ENCODE data around the gene SLC10A1. TPM values are rescaled to one million over a fixed set of nuclear protein-coding genes. Genes with fewer than 3 reads are reported as not detected.

Gene SLC10A1
- total and polyA plus RNA-seq, 2 donors (not counting 1 experiment from before 2014, with no cell fraction given): not detected

GRCh38 chr14:69780092-69780491, 16.9 kb downstream of the SLC10A1 start:
- Histone ChIP-seq H3K4me3 (ENCODE audit: control extremely low read depth in 1 of 5, extremely low read depth in 1 of 5, insufficient read depth in 1 of 5, low read depth in 2 of 5, low read length in 4 of 5) (no peak overlapping the region), H3K9ac (ENCODE audit: low read length) (no peak overlapping the region), H3K4me2 (replicated peaks; ENCODE audit: low read depth, low read length, poor library complexity, severe bottlenecking) (no peak overlapping the region), H3K27ac (ENCODE audit: low read length in 2 of 2) (no peak overlapping the region), H3K9me3 (ENCODE audit: control extremely low read depth in 1 of 3, control insufficient read depth in 2 of 3, insufficient read depth in 1 of 3, low read length in 2 of 3) (no peaks in the 10 kb centered on the region), H4K20me1 (ENCODE audit: control insufficient read depth, insufficient read depth, low read length, poor library complexity, severe bottlenecking) (peaks cover 17% of the 10 kb centered on the region), H3K27me3 (replicated peaks in 1 of 4; ENCODE audit: control extremely low read depth in 1 of 4, control insufficient read depth in 3 of 4, insufficient read depth in 4 of 4, low read length in 3 of 4) (no peaks in the 10 kb centered on the region), H3K36me3 (replicated peaks in 1 of 2; ENCODE audit: control extremely low read depth in 1 of 2, control insufficient read depth in 1 of 2, extremely low read depth in 1 of 2, insufficient read depth in 2 of 2, low read length in 1 of 2) (peaks cover 16 to 49% of the 10 kb centered on the region in 2 experiments), H2AFZ (ENCODE audit: insufficient read depth, low read depth, low read length, poor library complexity, severe bottlenecking) (no peak overlapping the region), H3K4me1 (ENCODE audit: control insufficient read depth in 2 of 2, insufficient read depth in 2 of 2, low read length in 2 of 2) (no peaks in the 10 kb centered on the region), H3K79me2 (ENCODE audit: control insufficient read depth, insufficient read depth, low read length) (peaks cover 20% of the 10 kb centered on the region)
- intact Hi-C loops (cut with micrococcal nuclease): no loop called here
- H3K27ac Mint-ChIP-seq: no peak overlapping the region
- ChIA-PET POLR2A (no interaction called here), CTCF (interaction anchor here (0.7 kb wide), 1 partner anchor 195 kb away, joined by 4 read pairs; no protein-coding TSS in a partner anchor)
- no peak for ATAC-seq (ENCODE audit: low read depth)
- TF ChIP-seq CTCF (IDR thresholded peaks at IDR 0.05) (no peak), EZH2 (IDR thresholded peaks at IDR 0.05; ENCODE audit: borderline replicate concordance, insufficient read depth, low read depth, low read length, poor library complexity, severe bottlenecking) (no peak)
- no peak for DNase-seq
- peaks cover 23% of the 10 kb centered on the region for H3K4me1 Mint-ChIP-seq
- no peaks in the 10 kb centered on the region for H3K27me3 Mint-ChIP-seq
- no CpG with 5 or more reads among the region's 1 CpG for WGBS (ENCODE audit: insufficient coverage)
- H3K4me3 Mint-ChIP-seq: no peak overlapping the region
- H3K9me3 Mint-ChIP-seq (ENCODE audit: insufficient read depth): no peaks in the 10 kb centered on the region

GRCh38 chr14:69779088-69779487, 18.0 kb downstream of the SLC10A1 start:
- H3K36me3 ChIP-seq (replicated peaks in 1 of 2; ENCODE audit: control extremely low read depth in 1 of 2, control insufficient read depth in 1 of 2, extremely low read depth in 1 of 2, insufficient read depth in 2 of 2, low read length in 1 of 2): peaks cover 16 to 59% of the 10 kb centered on the region in 2 experiments
- intact Hi-C loops (cut with micrococcal nuclease): no loop called here
- ChIA-PET POLR2A (no interaction called here), CTCF (no interaction called here)
- WGBS (ENCODE audit: insufficient coverage): 80% methylated on average over 1 of the region's 2 CpGs
- no peak overlapping the region for H3K27ac ChIP-seq (ENCODE audit: low read length in 2 of 2)
- ATAC-seq (ENCODE audit: low read depth) (no peak), DNase-seq (no peak)
- peaks cover 21% of the 10 kb centered on the region for H4K20me1 ChIP-seq (ENCODE audit: control insufficient read depth, insufficient read depth, low read length, poor library complexity, severe bottlenecking)
- no peaks in the 10 kb centered on the region for H3K9me3 ChIP-seq (ENCODE audit: control extremely low read depth in 1 of 3, control insufficient read depth in 2 of 3, insufficient read depth in 1 of 3, low read length in 2 of 3)
- Mint-ChIP-seq H3K27ac (no peak overlapping the region), H3K9me3 (ENCODE audit: insufficient read depth) (no peaks in the 10 kb centered on the region), H3K4me3 (no peak overlapping the region), H3K27me3 (no peaks in the 10 kb centered on the region), H3K4me1 (peaks cover 25% of the 10 kb centered on the region)
- H3K4me2 ChIP-seq (replicated peaks; ENCODE audit: low read depth, low read length, poor library complexity, severe bottlenecking): no peak overlapping the region
- no peak overlapping the region for H3K9ac ChIP-seq (ENCODE audit: low read length)
- no peak overlapping the region for H3K4me3 ChIP-seq (ENCODE audit: control extremely low read depth in 1 of 5, extremely low read depth in 1 of 5, insufficient read depth in 1 of 5, low read depth in 2 of 5, low read length in 4 of 5)
- H3K79me2 ChIP-seq (ENCODE audit: control insufficient read depth, insufficient read depth, low read length): peaks cover 25% of the 10 kb centered on the region
- no peaks in the 10 kb centered on the region for H3K27me3 ChIP-seq (replicated peaks in 1 of 4; ENCODE audit: control extremely low read depth in 1 of 4, control insufficient read depth in 3 of 4, insufficient read depth in 4 of 4, low read length in 3 of 4)
- no peak overlapping the region for H2AFZ ChIP-seq (ENCODE audit: insufficient read depth, low read depth, low read length, poor library complexity, severe bottlenecking)
- H3K4me1 ChIP-seq (ENCODE audit: control insufficient read depth in 2 of 2, insufficient read depth in 2 of 2, low read length in 2 of 2): no peaks in the 10 kb centered on the region
- TF ChIP-seq EZH2 (IDR thresholded peaks at IDR 0.05; ENCODE audit: borderline replicate concordance, insufficient read depth, low read depth, low read length, poor library complexity, severe bottlenecking) (no peak), CTCF (IDR thresholded peaks at IDR 0.05) (no peak)
